Activated CD8-positive, alpha-beta memory T cell treated with anti-CD3 and anti-CD28 coated beads for 36 hours (primary cell): Measurements from ENCODE around the gene CARTPT. TPM values are rescaled to one million over a fixed set of nuclear protein-coding genes. Genes with fewer than 3 reads are reported as not detected.

ENCODE experiments used
- CTCF ChIA-PET: fragments of 350-600 bp; sonication (Branson Sonifier 250); formaldehyde crosslinking; loops from one replicate; lab custom pipeline; 2021; ENCODE audit warnings: antibody characterized with exemption; lab: Charles Lee
- POLR2A ChIA-PET: fragments of 350-600 bp; sonication (Branson Sonifier 250); formaldehyde crosslinking; loops from one replicate; lab custom pipeline; 2021; ENCODE audit warnings: antibody characterized with exemption; lab: Charles Lee
- total RNA-seq, 2 experiments: library from RNA; stranded (reverse); gene quantifications; one replicate each; pipeline ENCODE4 v1.2.3, GENCODE V29; 2021

The CARTPT gene
- total RNA-seq, 2 experiments from 2014 or later = not detected

GRCh38 chr5:71732011-71732410, 12.9 kb downstream of the CARTPT start:
- CTCF ChIA-PET = no interaction called here

GRCh38 chr5:71734141-71734540, 15.1 kb downstream of the CARTPT start:
- ChIA-PET CTCF (no interaction called here), POLR2A (no interaction called here)

More at GRCh38 chr5:71732011-71732410, 12.9 kb downstream of the CARTPT start:
- POLR2A ChIA-PET = no interaction called here

- POLR2A ChIA-PET = no interaction called here
Observed at GRCh38 chr5:71737931-71738539, 19.0 kb downstream of the CARTPT start.

GRCh38 chr5:71738662-71739361, 19.7 kb downstream of the CARTPT start:
- CTCF ChIA-PET = no interaction called here
- POLR2A ChIA-PET = no interaction called here

More at GRCh38 chr5:71737931-71738539, 19.0 kb downstream of the CARTPT start:
- CTCF ChIA-PET = no interaction called here

- ChIA-PET CTCF (no interaction called here), POLR2A (no interaction called here)
Observed at GRCh38 chr5:71740015-71740753, 21.1 kb downstream of the CARTPT start.

- POLR2A ChIA-PET = no interaction called here
Observed at GRCh38 chr5:71743155-71743554, 24.1 kb downstream of the CARTPT start.

GRCh38 chr5:71744009-71744790, 25.1 kb downstream of the CARTPT start:
- CTCF ChIA-PET = no interaction called here
- POLR2A ChIA-PET = no interaction called here

More at GRCh38 chr5:71743155-71743554, 24.1 kb downstream of the CARTPT start:
- CTCF ChIA-PET = no interaction called here

- CTCF ChIA-PET = no interaction called here
- POLR2A ChIA-PET = no interaction called here
Observed at GRCh38 chr5:71747182-71747581, 28.1 kb downstream of the CARTPT start.

- POLR2A ChIA-PET = no interaction called here
- CTCF ChIA-PET = no interaction called here
Observed at GRCh38 chr5:71748360-71748759, 29.3 kb downstream of the CARTPT start.

- CTCF ChIA-PET = no interaction called here
Observed at GRCh38 chr5:71751422-71751821, 32.3 kb downstream of the CARTPT start.

GRCh38 chr5:71752441-71753190, 33.5 kb downstream of the CARTPT start:
- POLR2A ChIA-PET = no interaction called here
- CTCF ChIA-PET = no interaction called here

More at GRCh38 chr5:71751422-71751821, 32.3 kb downstream of the CARTPT start:
- POLR2A ChIA-PET = no interaction called here

GRCh38 chr5:71757590-71758543, 38.8 kb downstream of the CARTPT start:
- ChIA-PET POLR2A (interaction anchor here (0.6 kb wide), 1 partner anchor 167 kb away, joined by 7 read pairs; no protein-coding TSS in a partner anchor), CTCF (interaction anchor here (1.1 to 1.7 kb wide), 3 partner anchors 170 to 286 kb away, joined by 3 to 5 read pairs (median 5); partner anchors contain the start of gene MCCC2)

- ChIA-PET POLR2A (no interaction called here), CTCF (no interaction called here)
Observed at GRCh38 chr5:71762826-71763225, 43.8 kb downstream of the CARTPT start.

GRCh38 chr5:71767661-71768060, 48.6 kb downstream of the CARTPT start:
- ChIA-PET POLR2A (no interaction called here), CTCF (no interaction called here)

GRCh38 chr5:71769287-71769686, 50.2 kb downstream of the CARTPT start:
- ChIA-PET CTCF (no interaction called here), POLR2A (no interaction called here)

- ChIA-PET CTCF (no interaction called here), POLR2A (no interaction called here)
Observed at GRCh38 chr5:71770381-71770780, 51.3 kb downstream of the CARTPT start.
